ENCODE measurements around the gene TMEM234.
A peak's percentile ranks its signal among the peaks of the same experiment; 100 is the strongest.

The TMEM234 gene

DNA sequence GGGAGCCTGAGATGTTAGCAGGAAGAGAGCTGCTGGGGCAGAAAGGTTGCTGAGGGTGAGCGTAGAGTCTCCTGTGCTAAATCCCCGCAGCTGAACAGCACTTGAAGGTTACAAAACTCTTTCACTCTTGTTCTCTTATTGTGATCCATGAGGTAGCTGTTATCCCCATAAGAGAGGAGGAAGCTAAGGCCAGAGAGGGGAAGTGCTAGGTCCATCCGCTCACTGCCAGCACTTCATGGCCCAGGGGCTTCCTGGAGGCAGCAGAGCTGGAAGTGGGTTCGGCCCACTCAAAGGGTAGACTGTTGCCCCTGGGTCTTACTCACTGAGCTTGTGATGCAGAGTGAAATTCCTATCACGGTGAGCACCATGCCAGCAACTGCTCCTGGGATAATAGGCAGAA, 5.6 kb downstream of the TMEM234 start:
- Histone ChIP-seq H3K4me1 (ENCODE audit: control insufficient read depth, insufficient read depth, low read length, poor library complexity, severe bottlenecking) (peaks cover 7% of the 10 kb centered on the region), H3K36me3 (ENCODE audit: control insufficient read depth, insufficient read depth, low read length) (peaks cover 55% of the 10 kb centered on the region), H3K4me3 (ENCODE audit: extremely low read depth, insufficient read depth, low read length, poor library complexity, severe bottlenecking) (no peak overlapping the region), H3K27ac (ENCODE audit: low read depth, low read length, severe bottlenecking) (no peak overlapping the region), H3K9me3 (ENCODE audit: control insufficient read depth, low read length) (no peaks in the 10 kb centered on the region)
- WGBS, 2 experiments (ENCODE audit: insufficient coverage in 2 of 2), result 94 to 96% methylated on average over 3 to 4 of the region's 5 CpGs

GRCh38 chr1:32215629-32216480, 6.3 kb downstream of the TMEM234 start:
- peaks cover 55% of the 10 kb centered on the region for H3K36me3 ChIP-seq (ENCODE audit: control insufficient read depth, insufficient read depth, low read length)
- WGBS, 2 experiments (ENCODE audit: insufficient coverage in 2 of 2), result 78 to 83% methylated on average over 6 of the region's 10 CpGs
- H3K4me1 ChIP-seq (ENCODE audit: control insufficient read depth, insufficient read depth, low read length, poor library complexity, severe bottlenecking), result peaks cover 4% of the 10 kb centered on the region
- no peak overlapping the region for H3K4me3 ChIP-seq (ENCODE audit: extremely low read depth, insufficient read depth, low read length, poor library complexity, severe bottlenecking)
- no peak overlapping the region for H3K27ac ChIP-seq (ENCODE audit: low read depth, low read length, severe bottlenecking)
- H3K9me3 ChIP-seq (ENCODE audit: control insufficient read depth, low read length), result no peaks in the 10 kb centered on the region

GRCh38 chr1:32208891-32209328, 13.2 kb downstream of the TMEM234 start, which contains the start of gene DCDC2B:
TSS of gene DCDC2B (plus strand) at chr1:32209089. CDS start at chr1:32209094, 5 bp downstream.
- no peak within 1 kb of the TSS for H3K27ac ChIP-seq (ENCODE audit: low read depth, low read length, severe bottlenecking)

DNA sequence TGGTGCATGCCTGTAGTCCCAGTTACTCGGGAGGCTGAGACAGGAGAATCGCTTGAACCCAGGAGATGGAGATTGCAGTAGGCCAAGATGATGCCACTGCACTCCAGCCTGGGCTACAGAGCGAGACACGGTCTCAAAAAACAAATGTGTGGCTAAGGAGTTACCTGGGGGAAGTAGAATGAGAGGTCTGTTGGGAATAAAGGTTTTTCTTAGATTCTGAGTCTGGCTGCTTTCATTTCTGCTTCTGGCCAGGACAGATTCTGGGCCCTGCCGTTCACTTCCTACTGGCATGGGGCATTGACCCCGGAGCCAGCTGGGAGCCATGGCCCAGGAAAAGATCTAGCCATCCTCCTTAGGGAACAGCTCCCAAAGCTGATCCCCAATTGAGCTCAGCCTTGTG, 13.7 kb downstream of the TMEM234 start:
- H3K36me3 ChIP-seq (ENCODE audit: control insufficient read depth, insufficient read depth, low read length), result peaks cover 14% of the 10 kb centered on the region
- WGBS, 2 experiments (ENCODE audit: insufficient coverage in 2 of 2), result 95 to 99% methylated on average over 5 to 6 of the region's 6 CpGs
- no peaks in the 10 kb centered on the region for H3K4me1 ChIP-seq (ENCODE audit: control insufficient read depth, insufficient read depth, low read length, poor library complexity, severe bottlenecking)
- H3K4me3 ChIP-seq (ENCODE audit: extremely low read depth, insufficient read depth, low read length, poor library complexity, severe bottlenecking), result no peak overlapping the region
- no peaks in the 10 kb centered on the region for H3K9me3 ChIP-seq (ENCODE audit: control insufficient read depth, low read length)
- no peak overlapping the region for H3K27ac ChIP-seq (ENCODE audit: low read depth, low read length, severe bottlenecking)

More at GRCh38 chr1:32208891-32209328, 13.2 kb downstream of the TMEM234 start, which contains the start of gene DCDC2B:
- H3K36me3 ChIP-seq (ENCODE audit: control insufficient read depth, insufficient read depth, low read length), result peaks cover 17% of the 10 kb centered on the region
- 90 to 98% methylated on average over 4 to 5 of the region's 5 CpGs for WGBS, 2 experiments (ENCODE audit: insufficient coverage in 2 of 2)
- no peak within 1 kb of the TSS for H3K4me3 ChIP-seq (ENCODE audit: extremely low read depth, insufficient read depth, low read length, poor library complexity, severe bottlenecking)
- no peaks in the 10 kb centered on the region for H3K4me1 ChIP-seq (ENCODE audit: control insufficient read depth, insufficient read depth, low read length, poor library complexity, severe bottlenecking)
- H3K9me3 ChIP-seq (ENCODE audit: control insufficient read depth, low read length), result no peaks in the 10 kb centered on the region

DNA sequence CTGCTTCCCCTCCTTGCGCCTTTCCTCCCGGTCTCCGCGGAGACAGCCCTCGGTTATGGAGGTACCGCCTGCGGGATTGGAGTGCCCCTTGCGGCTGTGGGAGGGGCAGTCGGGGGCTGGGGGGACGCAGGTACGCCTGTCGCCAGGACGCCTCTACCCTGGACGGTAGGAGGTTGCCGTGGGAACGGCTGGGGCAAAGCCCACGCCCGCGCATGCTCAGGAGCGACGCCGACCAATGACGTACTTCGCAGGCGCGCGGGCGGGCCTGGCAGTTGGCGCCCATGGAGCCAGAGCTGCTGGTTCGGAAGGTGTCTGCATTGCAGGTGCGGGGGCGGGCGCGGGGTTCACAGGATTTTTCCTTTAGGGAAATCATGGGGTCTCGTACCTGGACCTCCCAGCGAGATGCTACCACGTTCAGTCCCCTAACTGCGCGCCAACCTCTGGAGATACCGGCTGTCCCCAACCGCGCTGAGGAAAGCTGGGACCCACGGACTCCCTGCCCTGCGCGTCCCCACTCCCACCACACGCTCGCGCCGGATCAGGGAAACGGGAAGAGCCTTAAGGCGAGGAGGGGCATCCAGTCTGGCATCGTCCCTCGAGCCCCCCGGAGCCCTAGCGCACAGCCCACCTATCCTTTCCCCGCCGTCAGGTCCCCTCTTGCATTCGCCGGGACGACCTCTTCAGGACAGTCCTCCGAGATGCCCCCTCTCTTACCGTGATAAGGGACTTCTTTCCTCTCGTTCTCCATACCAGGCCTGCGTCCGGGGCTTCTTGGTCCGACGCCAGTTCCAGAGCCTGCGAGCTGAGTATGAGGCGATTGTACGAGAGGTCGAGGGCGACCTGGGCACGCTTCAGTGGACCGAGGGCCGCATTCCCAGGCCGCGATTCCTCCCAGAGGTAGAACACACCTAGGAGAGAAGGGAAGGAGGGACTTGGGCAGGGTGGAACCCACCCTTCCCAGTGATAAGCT, 16.5 kb downstream of the TMEM234 start, which contains the start of gene IQCC:
Gene IQCC, plus strand, starts transcription at position 271 of the 970 bp plus-strand sequence. Its CDS starts 11 bp downstream, at position 282.
- peak within 1 kb of the TSS; percentile 68 for H3K4me3 ChIP-seq (ENCODE audit: extremely low read depth, insufficient read depth, low read length, poor library complexity, severe bottlenecking)
- no peaks in the 10 kb centered on the region for H3K9me3 ChIP-seq (ENCODE audit: control insufficient read depth, low read length)
- WGBS, 2 experiments (ENCODE audit: insufficient coverage in 2 of 2), result 0 to 9% methylated on average over 54 to 67 of the region's 77 CpGs
- no peaks in the 10 kb centered on the region for H3K4me1 ChIP-seq (ENCODE audit: control insufficient read depth, insufficient read depth, low read length, poor library complexity, severe bottlenecking)
- peaks cover 11% of the 10 kb centered on the region for H3K36me3 ChIP-seq (ENCODE audit: control insufficient read depth, insufficient read depth, low read length)
- H3K27ac ChIP-seq (ENCODE audit: low read depth, low read length, severe bottlenecking), result peak within 1 kb of the TSS; percentile 23

- Histone ChIP-seq H3K27ac (ENCODE audit: low read depth, low read length, severe bottlenecking) (peak overlapping the region; percentile 13), H3K9me3 (ENCODE audit: control insufficient read depth, low read length) (no peaks in the 10 kb centered on the region), H3K36me3 (ENCODE audit: control insufficient read depth, insufficient read depth, low read length) (peaks cover 11% of the 10 kb centered on the region), H3K4me3 (ENCODE audit: extremely low read depth, insufficient read depth, low read length, poor library complexity, severe bottlenecking) (peak overlapping the region; percentile 68), H3K4me1 (ENCODE audit: control insufficient read depth, insufficient read depth, low read length, poor library complexity, severe bottlenecking) (peaks cover under 1% of the 10 kb centered on the region)
- WGBS, 2 experiments (ENCODE audit: insufficient coverage in 2 of 2), result 75 to 78% methylated on average over 12 to 18 of the region's 26 CpGs
Observed at GRCh38 chr1:32204943-32205361, 17.2 kb downstream of the TMEM234 start.

- Histone ChIP-seq H3K36me3 (ENCODE audit: control insufficient read depth, insufficient read depth, low read length) (peaks cover 20% of the 10 kb centered on the region), H3K27ac (ENCODE audit: low read depth, low read length, severe bottlenecking) (peak overlapping the region; percentile 88), H3K4me1 (ENCODE audit: control insufficient read depth, insufficient read depth, low read length, poor library complexity, severe bottlenecking) (peaks cover 10% of the 10 kb centered on the region), H3K9me3 (ENCODE audit: control insufficient read depth, low read length) (no peaks in the 10 kb centered on the region), H3K4me3 (ENCODE audit: extremely low read depth, insufficient read depth, low read length, poor library complexity, severe bottlenecking) (peak overlapping the region; percentile 55)
- 6 to 15% methylated on average over 9 to 19 of the region's 26 CpGs for WGBS, 2 experiments (ENCODE audit: insufficient coverage in 2 of 2)
Observed at GRCh38 chr1:32201011-32201855, 20.9 kb downstream of the TMEM234 start.

- Histone ChIP-seq H3K9me3 (ENCODE audit: control insufficient read depth, low read length) (no peaks in the 10 kb centered on the region), H3K36me3 (ENCODE audit: control insufficient read depth, insufficient read depth, low read length) (peaks cover 28% of the 10 kb centered on the region), H3K4me3 (ENCODE audit: extremely low read depth, insufficient read depth, low read length, poor library complexity, severe bottlenecking) (peak within 1 kb of the TSS; percentile 55), H3K27ac (ENCODE audit: low read depth, low read length, severe bottlenecking) (peak within 1 kb of the TSS; percentile 88), H3K4me1 (ENCODE audit: control insufficient read depth, insufficient read depth, low read length, poor library complexity, severe bottlenecking) (peaks cover 10% of the 10 kb centered on the region)
- WGBS, 2 experiments (ENCODE audit: insufficient coverage in 2 of 2), result 0% methylated on average over 16 to 19 of the region's 34 CpGs
Observed at GRCh38 chr1:32200226-32201010, 21.7 kb downstream of the TMEM234 start, which contains the start of gene CCDC28B. TSS of gene CCDC28B (plus strand) at chr1:32200595. CDS start at chr1:32201936, 1,341 bp downstream.

DNA sequence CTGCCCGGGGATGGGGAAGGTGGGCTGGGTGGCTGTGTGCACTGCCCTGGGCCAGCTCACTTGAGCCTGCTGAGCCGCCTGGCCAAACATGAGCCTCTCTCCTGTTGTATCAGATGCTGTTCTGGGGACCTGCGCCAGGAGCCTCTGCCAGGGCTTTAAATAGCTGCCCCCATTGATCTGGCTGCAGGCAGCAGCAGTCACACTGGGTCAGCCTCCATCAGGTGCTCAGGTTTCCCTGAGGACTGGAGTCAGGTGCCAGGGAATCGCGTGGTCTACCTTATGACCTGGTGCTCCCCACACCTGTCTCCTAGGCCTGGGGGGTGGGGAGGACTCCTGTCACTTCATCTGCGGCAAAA, 22.5 kb downstream of the TMEM234 start:
- H3K27ac ChIP-seq (ENCODE audit: low read depth, low read length, severe bottlenecking), result peak overlapping the region; percentile 88
- 62 to 63% methylated on average over 2 to 3 of the region's 6 CpGs for WGBS, 2 experiments (ENCODE audit: insufficient coverage in 2 of 2)
- H3K4me3 ChIP-seq (ENCODE audit: extremely low read depth, insufficient read depth, low read length, poor library complexity, severe bottlenecking), result peak overlapping the region; percentile 55
- H3K9me3 ChIP-seq (ENCODE audit: control insufficient read depth, low read length), result no peaks in the 10 kb centered on the region
- H3K4me1 ChIP-seq (ENCODE audit: control insufficient read depth, insufficient read depth, low read length, poor library complexity, severe bottlenecking), result peaks cover 10% of the 10 kb centered on the region
- H3K36me3 ChIP-seq (ENCODE audit: control insufficient read depth, insufficient read depth, low read length), result peaks cover 35% of the 10 kb centered on the region

All from mesodermal cell (in vitro differentiated cells).